Type B pancreatic cell (in vitro differentiated cells): Measurements from ENCODE around the gene RASL12. TPM values are rescaled to one million over a fixed set of nuclear protein-coding genes. Genes with fewer than 3 reads are reported as not detected.

Source experiments
- DNase-seq: peaks from one replicate; pipeline ENCODE4 v3.0.0; 2021; ENCODE audit warnings: mixed read lengths; ENCODE audit not compliant: unreplicated experiment; ENCODE audit errors: extremely low spot score
- H3K27ac Mint-ChIP-seq: 2 replicates; pipeline ENCODE4 v1.8.0; 2021; ENCODE audit warnings: mild to moderate bottlenecking, mixed read lengths
- H3K27me3 Mint-ChIP-seq: 2 replicates; pipeline ENCODE4 v1.8.0; 2021; ENCODE audit warnings: mixed read lengths
- H3K36me3 Mint-ChIP-seq: 2 replicates; pipeline ENCODE4 v1.8.0; 2021; ENCODE audit warnings: mixed read lengths
- H3K4me1 Mint-ChIP-seq: one replicate; pipeline ENCODE4 v1.8.0; 2021; ENCODE audit warnings: mixed read lengths; ENCODE audit not compliant: unreplicated experiment
- H3K4me3 Mint-ChIP-seq: 2 replicates; pipeline ENCODE4 v1.8.0; 2021; ENCODE audit warnings: mild to moderate bottlenecking, mixed read lengths
- H3K9me3 Mint-ChIP-seq: 2 replicates; pipeline ENCODE4 v1.8.0; 2021; ENCODE audit warnings: mixed read lengths
- total RNA-seq: library from RNA; stranded (reverse); gene quantifications from 2 replicates; pipeline ENCODE4 v1.2.1, GENCODE V29; 2021; ENCODE audit warnings: low replicate concordance
- TF ChIP-seq, protein P1 (sequence below): fragments of 200-600 bp; sonication (generic); conservative IDR thresholded peaks from 2 replicates; pipeline ENCODE4 v1.5.0; 2021; ENCODE audit warnings: antibody characterized with exemption, mild to moderate bottlenecking

RASL12 gene
- total RNA-seq, 1 donor from 2014 or later = 4.0 TPM

DNA sequence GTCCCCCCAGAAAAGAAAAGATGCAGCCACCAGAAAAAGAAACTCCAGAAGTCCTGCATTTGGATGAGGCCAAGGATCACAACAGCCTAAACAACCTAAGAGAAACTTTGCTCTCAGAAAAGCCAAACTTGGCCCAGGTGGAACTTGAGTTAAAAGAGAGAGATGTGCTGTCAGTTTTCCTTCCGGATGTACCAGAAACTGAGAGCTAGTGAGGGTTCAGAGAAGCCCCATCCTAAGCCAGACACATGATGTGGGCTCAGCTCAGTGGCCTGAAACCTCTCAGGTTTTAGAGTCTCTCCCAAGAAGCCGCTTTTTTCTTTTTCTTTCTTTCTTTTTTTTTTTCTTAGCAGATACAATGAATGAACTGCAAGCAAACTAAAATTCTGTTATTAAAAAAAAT, 14.8 kb downstream of the RASL12 start:
- no peak for DNase-seq
- Mint-ChIP-seq H3K27ac (no peak overlapping the region), H3K27me3 (no peaks in the 10 kb centered on the region), H3K4me1 (peaks cover 25% of the 10 kb centered on the region), H3K9me3 (no peaks in the 10 kb centered on the region), H3K4me3 (no peak overlapping the region), H3K36me3 (no peaks in the 10 kb centered on the region)
- TF ChIP-seq, protein P1, sequence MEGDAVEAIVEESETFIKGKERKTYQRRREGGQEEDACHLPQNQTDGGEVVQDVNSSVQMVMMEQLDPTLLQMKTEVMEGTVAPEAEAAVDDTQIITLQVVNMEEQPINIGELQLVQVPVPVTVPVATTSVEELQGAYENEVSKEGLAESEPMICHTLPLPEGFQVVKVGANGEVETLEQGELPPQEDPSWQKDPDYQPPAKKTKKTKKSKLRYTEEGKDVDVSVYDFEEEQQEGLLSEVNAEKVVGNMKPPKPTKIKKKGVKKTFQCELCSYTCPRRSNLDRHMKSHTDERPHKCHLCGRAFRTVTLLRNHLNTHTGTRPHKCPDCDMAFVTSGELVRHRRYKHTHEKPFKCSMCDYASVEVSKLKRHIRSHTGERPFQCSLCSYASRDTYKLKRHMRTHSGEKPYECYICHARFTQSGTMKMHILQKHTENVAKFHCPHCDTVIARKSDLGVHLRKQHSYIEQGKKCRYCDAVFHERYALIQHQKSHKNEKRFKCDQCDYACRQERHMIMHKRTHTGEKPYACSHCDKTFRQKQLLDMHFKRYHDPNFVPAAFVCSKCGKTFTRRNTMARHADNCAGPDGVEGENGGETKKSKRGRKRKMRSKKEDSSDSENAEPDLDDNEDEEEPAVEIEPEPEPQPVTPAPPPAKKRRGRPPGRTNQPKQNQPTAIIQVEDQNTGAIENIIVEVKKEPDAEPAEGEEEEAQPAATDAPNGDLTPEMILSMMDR = no peak

DNA sequence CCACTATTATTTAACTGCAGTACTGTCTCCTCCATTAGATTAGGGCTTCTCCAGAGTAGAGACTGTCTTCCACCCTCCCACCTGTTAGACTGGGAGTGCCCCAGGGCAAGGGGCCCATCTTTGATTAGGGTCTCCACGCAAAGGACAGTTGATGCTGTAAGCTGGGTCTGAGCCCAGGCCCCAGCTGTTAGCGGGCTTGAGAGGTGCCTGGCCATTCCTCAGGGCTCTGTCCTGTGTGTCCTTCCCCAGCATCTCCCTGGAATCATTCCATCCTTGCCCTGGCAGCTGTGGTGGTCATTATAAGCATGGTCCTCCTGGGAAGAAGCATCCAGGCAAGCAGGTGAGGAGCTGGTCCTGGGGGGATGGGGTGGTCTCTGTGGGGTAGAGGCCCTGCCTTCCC, 16.5 kb downstream of the RASL12 start:
- Mint-ChIP-seq H3K9me3 (no peaks in the 10 kb centered on the region), H3K27ac (peak overlapping the region; percentile 23), H3K36me3 (no peaks in the 10 kb centered on the region), H3K27me3 (no peaks in the 10 kb centered on the region), H3K4me1 (peaks cover 18% of the 10 kb centered on the region), H3K4me3 (no peak overlapping the region)
- no peak for DNase-seq
- TF ChIP-seq, protein P1 = no peak

DNA sequence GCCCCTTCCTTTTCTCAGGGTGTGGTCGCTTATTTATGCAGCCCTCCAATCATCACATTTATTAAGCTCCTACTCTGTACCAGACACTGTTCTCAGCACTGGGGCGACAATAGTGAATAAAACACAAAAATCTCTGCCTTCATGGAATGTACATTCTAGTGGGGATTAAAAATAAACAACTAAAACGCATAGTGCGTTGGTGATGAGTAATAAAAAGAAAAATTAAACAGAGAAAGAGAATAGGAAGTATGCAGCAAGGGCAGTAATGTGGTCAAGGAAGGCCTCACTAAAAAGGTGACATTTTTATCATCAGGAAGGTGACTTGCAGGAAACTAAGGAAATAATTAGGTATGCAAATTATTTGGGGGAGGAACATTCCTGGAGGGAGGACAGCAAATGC, 17.5 kb downstream of the RASL12 start:
- H3K4me3 Mint-ChIP-seq = peak overlapping the region; percentile 39
- no peaks in the 10 kb centered on the region for H3K9me3 Mint-ChIP-seq
- TF ChIP-seq, protein P1 = no peak
- DNase-seq = no peak
- H3K27me3 Mint-ChIP-seq = no peaks in the 10 kb centered on the region
- no peak overlapping the region for H3K27ac Mint-ChIP-seq
- H3K4me1 Mint-ChIP-seq = peaks cover 22% of the 10 kb centered on the region
- H3K36me3 Mint-ChIP-seq = no peaks in the 10 kb centered on the region

DNA sequence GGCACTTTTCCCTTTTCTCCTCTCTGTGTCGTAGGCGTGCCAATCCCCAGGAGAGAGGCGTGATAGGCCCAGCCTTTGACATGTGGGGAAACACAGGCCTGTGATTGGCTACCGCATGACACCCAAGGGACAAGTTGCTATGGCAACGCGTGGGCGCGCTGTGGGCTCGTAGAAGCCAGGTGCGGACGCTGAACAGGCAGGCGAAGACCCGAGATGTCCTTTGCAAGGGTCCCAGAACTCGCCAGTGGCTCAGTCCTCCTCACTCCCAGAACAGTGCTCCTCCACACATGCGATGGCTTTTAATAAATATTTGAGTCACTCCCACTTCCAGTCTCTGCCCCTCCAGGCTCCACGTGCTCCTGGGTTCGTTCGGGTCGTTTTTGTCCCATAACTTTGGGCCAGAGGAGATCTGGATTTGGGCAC, 18.4 kb downstream of the RASL12 start:
- peak overlapping the region; percentile 51 for H3K27ac Mint-ChIP-seq
- peak overlapping the region; percentile 65 for H3K4me3 Mint-ChIP-seq
- H3K4me1 Mint-ChIP-seq = peaks cover 28% of the 10 kb centered on the region
- peak; percentile 85 for DNase-seq
- H3K36me3 Mint-ChIP-seq = no peaks in the 10 kb centered on the region
- H3K9me3 Mint-ChIP-seq = no peaks in the 10 kb centered on the region
- TF ChIP-seq, protein P1 = no peak
- no peaks in the 10 kb centered on the region for H3K27me3 Mint-ChIP-seq

DNA sequence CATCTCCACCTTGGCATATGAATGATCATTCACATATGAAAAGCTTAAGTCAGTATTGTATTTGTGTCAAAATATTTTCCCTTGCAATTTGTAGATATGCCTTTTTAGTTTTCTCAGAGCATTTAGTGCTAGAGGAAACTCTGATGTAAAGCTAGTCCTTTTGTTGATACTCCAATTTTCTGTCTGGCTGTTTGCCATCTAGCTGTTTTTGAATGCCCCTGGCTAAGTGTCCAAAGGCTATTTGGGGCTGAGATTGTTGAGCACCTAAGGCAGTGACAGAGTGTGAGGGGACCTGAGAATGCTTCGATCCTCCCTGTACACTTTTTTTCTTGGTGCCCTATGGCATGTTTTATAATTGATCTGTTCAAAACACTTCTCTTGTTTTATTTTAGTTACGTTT, 19.6 kb downstream of the RASL12 start:
- TF ChIP-seq, protein P1 = no peak
- Mint-ChIP-seq H3K9me3 (no peaks in the 10 kb centered on the region), H3K4me3 (no peak overlapping the region), H3K36me3 (no peaks in the 10 kb centered on the region), H3K4me1 (peaks cover 35% of the 10 kb centered on the region), H3K27ac (no peak overlapping the region), H3K27me3 (no peaks in the 10 kb centered on the region)
- DNase-seq = no peak
